HCT116 (cell line): ENCODE results near the gene F7. TPM values are rescaled to one million over a fixed set of nuclear protein-coding genes. Genes with fewer than 3 reads are reported as not detected.

Source experiments
- ATAC-seq: fragments of 200-7000 bp; cut with Tn5 transposase; 2 replicates; pipeline ENCODE4 v1.9.1; 2020; ENCODE audit warnings: mild to moderate bottlenecking, moderate library complexity
- BruUV-seq: library from RNA; stranded (reverse); fragments of 400-500 nt; replicated peaks from 2 replicates; lab custom pipeline; 2021; lab: Mats Ljungman, UMichigan
- CTCF ChIA-PET: fragments of 300-600 bp; sonication (Branson Sonifier 250); formaldehyde crosslinking; loops from one replicate; lab custom pipeline; 2021; ENCODE audit warnings: antibody characterized with exemption; lab: Charles Lee
- POLR2A ChIA-PET: fragments of 300-600, 350-600 bp; sonication (Branson Sonifier 250); formaldehyde crosslinking; loops from one replicate; lab custom pipeline; 2021; ENCODE audit warnings: antibody characterized with exemption; lab: Charles Lee
- RAD21 ChIA-PET, 2 experiments: fragments of 300-600 bp; sonication (Branson Sonifier 250); formaldehyde crosslinking; loops; one replicate each; lab custom pipeline; 2023; ENCODE audit warnings: low total read pairs in 2 of 2; ENCODE audit not compliant: uncharacterized antibody in 2 of 2, unreplicated experiment in 2 of 2, low non-redundant PET in 1 of 2; lab: Charles Lee
- DNase-seq: peaks from one replicate; pipeline ENCODE4 v3.0.0-alpha.2; 2010; ENCODE audit warnings: low read depth, low spot score
- H2AFZ ChIP-seq: fragments of 200-600 bp; shearing (Covaris generic), sonication (generic); 2 replicates; pipeline ENCODE4 v1.6.1; 2017; ENCODE audit warnings: low read depth, mixed run types, mixed read lengths, antibody characterized with exemption, low read length; ENCODE audit not compliant: poor library complexity, severe bottlenecking
- H3K27ac ChIP-seq: 2 replicates; pipeline ENCODE4 v1.5.1; 2012; ENCODE audit warnings: low read depth, low read length
- H3K27me3 ChIP-seq: fragments of 200-600 bp; sonication (generic); 2 replicates; pipeline ENCODE4 v1.6.1; 2016; ENCODE audit warnings: mixed run types, low read length, mixed read lengths; ENCODE audit not compliant: insufficient read depth
- H3K36me3 ChIP-seq, 2 experiments: fragments of 200-500 bp in 1 of 2; fragments of 200-600 bp in 1 of 2; sonication (Bioruptor generic) in 1 of 2; sonication (generic) in 1 of 2; 2 replicates each; pipeline versions ENCODE4 v1.5.1 to v1.6.1; 2014 to 2016; ENCODE audit warnings: low read length in 2 of 2, inconsistent platforms in 1 of 2, mixed read lengths in 1 of 2, mixed run types in 1 of 2; ENCODE audit not compliant: insufficient read depth in 2 of 2, control insufficient read depth in 1 of 2
- H3K4me1 ChIP-seq, 2 experiments: fragments of 200-600 bp in 1 of 2; sonication (generic) in 1 of 2; 2 replicates each; pipeline versions ENCODE4 v1.5.1 to v1.6.1; 2012 to 2017; ENCODE audit warnings: low read length in 2 of 2, inconsistent platforms in 1 of 2, mild to moderate bottlenecking in 1 of 2, mixed read lengths in 1 of 2, mixed run types in 1 of 2, moderate library complexity in 1 of 2; ENCODE audit not compliant: insufficient read depth in 2 of 2, control insufficient read depth in 1 of 2
- H3K4me2 ChIP-seq: fragments of 200-600 bp; sonication (generic); 2 replicates; pipeline ENCODE4 v1.6.1; 2017; ENCODE audit warnings: mixed run types, low read length, mixed read lengths
- H3K4me3 ChIP-seq, 2 experiments: fragments of 200-600 bp in 1 of 2; sonication (generic) in 1 of 2; replicated peaks in 1 of 2; 2 replicates each; pipeline ENCODE4 v1.5.1; 2011 to 2016; ENCODE audit warnings: low read length in 2 of 2, control low read depth in 1 of 2, low read depth in 1 of 2, mild to moderate bottlenecking in 1 of 2, mixed read lengths in 1 of 2, mixed run types in 1 of 2
- H3K79me2 ChIP-seq: fragments of 200-600 bp; sonication (generic); 2 replicates; pipeline ENCODE4 v1.6.1; 2017; ENCODE audit warnings: mild to moderate bottlenecking, mixed run types, low read length, moderate library complexity, mixed read lengths; ENCODE audit not compliant: insufficient read depth
- H3K9ac ChIP-seq: fragments of 200-600 bp; sonication (generic); 2 replicates; pipeline ENCODE4 v1.6.1; 2016; ENCODE audit warnings: low read length, mixed read lengths
- H3K9me2 ChIP-seq: fragments of 200-600 bp; sonication (generic), shearing (Covaris generic); 2 replicates; pipeline ENCODE4 v1.6.1; 2017; ENCODE audit warnings: mixed run types, mild to moderate bottlenecking, moderate library complexity; ENCODE audit not compliant: insufficient read depth
- H3K9me3 ChIP-seq, 2 experiments: fragments of 200-500 bp in 1 of 2; fragments of 200-600 bp in 1 of 2; sonication (Bioruptor generic) in 1 of 2; sonication (generic) in 1 of 2; 2 replicates each; pipeline ENCODE4 v1.6.1; 2014 to 2017; ENCODE audit warnings: low read length in 2 of 2, mixed read lengths in 2 of 2, inconsistent platforms in 1 of 2, low read depth in 1 of 2, mild to moderate bottlenecking in 1 of 2, mixed run types in 1 of 2, moderate library complexity in 1 of 2; ENCODE audit not compliant: control insufficient read depth in 1 of 2, insufficient read depth in 1 of 2
- H4K20me1 ChIP-seq: fragments of 200-600 bp; sonication (generic), shearing (Covaris generic); 2 replicates; pipeline ENCODE4 v1.6.1; 2017; ENCODE audit warnings: mixed run types, mild to moderate bottlenecking, moderate library complexity; ENCODE audit not compliant: insufficient read depth
- ATF3 ChIP-seq: IDR thresholded peaks from 2 replicates; pipeline ENCODE4 v1.6.1; 2012
- CEBPB ChIP-seq: IDR thresholded peaks from 2 replicates; pipeline ENCODE4 v1.6.1; 2012; ENCODE audit warnings: low read depth
- ELF1 ChIP-seq: IDR thresholded peaks from 2 replicates; pipeline ENCODE4 v1.6.1; 2012; ENCODE audit warnings: low read depth, borderline replicate concordance
- EZH2phosphoT487 ChIP-seq: fragments of 200-600 bp; IDR thresholded peaks from 2 replicates; pipeline ENCODE4 v1.6.1; 2018; ENCODE audit warnings: antibody characterized with exemption, borderline replicate concordance
- FOSL1 ChIP-seq: IDR thresholded peaks from 2 replicates; pipeline ENCODE4 v1.6.1; 2012; ENCODE audit warnings: low read depth
- JUND ChIP-seq: IDR thresholded peaks from 2 replicates; pipeline ENCODE4 v1.6.1; 2012
- POLR2A ChIP-seq: IDR thresholded peaks from 2 replicates; pipeline ENCODE4 v1.7.0; 2011; ENCODE audit warnings: borderline replicate concordance; ENCODE audit not compliant: insufficient read depth, insufficient read length; ENCODE audit errors: extremely low read depth
- POLR2AphosphoS5 ChIP-seq: IDR thresholded peaks from 2 replicates; pipeline ENCODE4 v1.6.1; 2011; ENCODE audit warnings: mild to moderate bottlenecking, low read depth, low read length, moderate library complexity
- REST ChIP-seq: IDR thresholded peaks from 2 replicates; pipeline ENCODE4 v1.6.1; 2012; ENCODE audit warnings: low read depth
- SIN3A ChIP-seq: IDR thresholded peaks from 2 replicates; pipeline ENCODE4 v1.6.1; 2012; ENCODE audit warnings: low read depth
- SRF ChIP-seq: IDR thresholded peaks from 2 replicates; pipeline ENCODE4 v1.6.1; 2012; ENCODE audit warnings: low read depth
- TCF7L2 ChIP-seq: IDR thresholded peaks from 2 replicates; pipeline ENCODE4 v1.7.0; 2011; ENCODE audit warnings: borderline replicate concordance, inconsistent platforms; ENCODE audit not compliant: insufficient read depth, insufficient read length; ENCODE audit errors: extremely low read depth
- ZFX ChIP-seq: fragments of 450-650 bp; IDR thresholded peaks from 2 replicates; pipeline ENCODE4 v1.6.1; 2017
- ZNF274 ChIP-seq: fragments of 200-500 bp; sonication (Bioruptor generic); IDR thresholded peaks from 2 replicates; pipeline ENCODE4 v1.6.1; 2014; ENCODE audit warnings: mild to moderate bottlenecking, low read depth, low read length, inconsistent platforms
- intact Hi-C: fragments of 100-400 bp; cut with micrococcal nuclease; formaldehyde crosslinking; loops from 2 replicates; pipeline ENCODE4 v1.10.0; 2022
- total RNA-seq: library from RNA; stranded (reverse); gene quantifications from one replicate; pipeline ENCODE4 v1.2.1, GENCODE V29; 2021; ENCODE audit not compliant: unreplicated experiment

Gene F7
- total RNA-seq, 1 experiment from 2014 or later: not detected

GRCh38 chr13:113060557-113061270, 44.9 kb upstream of the F7 start:
- Histone ChIP-seq H3K9ac (no peak overlapping the region), H3K4me3 (no peak overlapping the region), H4K20me1 (no peaks in the 10 kb centered on the region), H3K4me2 (no peak overlapping the region), H3K36me3 (no peaks in the 10 kb centered on the region), H3K27me3 (no peaks in the 10 kb centered on the region), H2AFZ (no peak overlapping the region), H3K4me1 (peaks cover 17 to 23% of the 10 kb centered on the region in 2 experiments), H3K27ac (no peak overlapping the region), H3K9me3 (no peaks in the 10 kb centered on the region; a peak in 1 of 4 replicates), H3K79me2 (no peaks in the 10 kb centered on the region), H3K9me2 (no peaks in the 10 kb centered on the region)
- DNase-seq (no peak), ATAC-seq (no peak)
- RAD21 ChIA-PET: no interaction called here
- BruUV-seq: no TSS peak
- TF ChIP-seq JUND: no peak
- no peak for TF ChIP-seq FOSL1
- no peak for TF ChIP-seq EZH2phosphoT487
- TF ChIP-seq REST: no peak
- TF ChIP-seq POLR2A: no peak
- TF ChIP-seq ZNF274: no peak
- TF ChIP-seq SRF: no peak
- no peak for TF ChIP-seq ZFX
- no peak for TF ChIP-seq TCF7L2
- TF ChIP-seq ATF3: no peak
- TF ChIP-seq POLR2AphosphoS5: no peak
- TF ChIP-seq CEBPB: no peak
- TF ChIP-seq SIN3A: no peak
- TF ChIP-seq ELF1: no peak
- intact Hi-C loops: no loop called here
- POLR2A ChIA-PET: no interaction called here
- CTCF ChIA-PET: no interaction called here
